ENCODE results near the gene NKAIN1. TPM values are rescaled to one million over a fixed set of nuclear protein-coding genes. Genes with fewer than 3 reads are reported as not detected.

The NKAIN1 gene
- polyA plus RNA-seq, 3 donors = not detected

- H3K4me1 Mint-ChIP-seq = peaks cover 12% of the 10 kb centered on the region
- peaks cover 0 to 2% (median 0%) of the 10 kb centered on the region in 3 donors for H3K27me3 Mint-ChIP-seq (ENCODE audit: low read depth in 3 of 3)
- intact Hi-C loops (cut with micrococcal nuclease) = no loop called here
- no peaks in the 10 kb centered on the region for H3K36me3 ChIP-seq (replicated peaks in 1 of 2; ENCODE audit: control insufficient read depth in 1 of 2, insufficient read depth in 2 of 2, low read length in 2 of 2)
- no peak overlapping the region for H3K4me3 ChIP-seq (replicated peaks in 1 of 3; ENCODE audit: low read depth in 2 of 3, low read length in 3 of 3)
- no peak overlapping the region for H3K27ac Mint-ChIP-seq
- DNase-seq = no peak
- no peak overlapping the region for H3K4me2 ChIP-seq (replicated peaks; ENCODE audit: extremely low read depth, low read length, poor library complexity, severe bottlenecking)
- peaks cover 9 to 10% of the 10 kb centered on the region in 2 donors for H3K4me1 ChIP-seq (ENCODE audit: control insufficient read depth in 1 of 2, insufficient read depth in 2 of 2, low read length in 2 of 2)
- no peak overlapping the region for H2AFZ ChIP-seq (ENCODE audit: insufficient read depth, low read depth, low read length, poor library complexity, severe bottlenecking)
- H3K4me3 Mint-ChIP-seq = no peak overlapping the region
- H3K9ac ChIP-seq (ENCODE audit: insufficient read depth, low read length, poor library complexity, severe bottlenecking) = no peak overlapping the region
- H3K27me3 ChIP-seq (ENCODE audit: control insufficient read depth in 2 of 2, insufficient read depth in 2 of 2, low read length in 2 of 2) = no peaks in the 10 kb centered on the region
- H3K9me3 Mint-ChIP-seq = peaks cover 0 to 2% (median 0%) of the 10 kb centered on the region in 7 donors
- no peak overlapping the region for H3K27ac ChIP-seq (ENCODE audit: low read depth in 1 of 2, low read length in 2 of 2)
- H3K9me3 ChIP-seq (replicated peaks in 1 of 2; ENCODE audit: control insufficient read depth in 1 of 2, insufficient read depth in 1 of 2, low read length in 2 of 2) = no peaks in the 10 kb centered on the region
- H4K20me1 ChIP-seq (ENCODE audit: insufficient read depth, low read length) = no peaks in the 10 kb centered on the region
- no CpG with 5 or more reads among the region's 3 CpGs for WGBS (ENCODE audit: insufficient coverage)
- no peaks in the 10 kb centered on the region for H3K36me3 Mint-ChIP-seq
- no peak for TF ChIP-seq CTCF (IDR thresholded peaks at IDR 0.05)
- no peaks in the 10 kb centered on the region for H3K79me2 ChIP-seq (ENCODE audit: insufficient read depth, low read length)
Measured at GRCh38 chr1:31153423-31153822, 86.3 kb downstream of the NKAIN1 start.

- intact Hi-C loops (cut with micrococcal nuclease) = no loop called here
- Mint-ChIP-seq H3K27ac (no peak overlapping the region), H3K4me3 (no peak overlapping the region), H3K9me3 (peaks cover 0 to 2% (median 0%) of the 10 kb centered on the region in 7 donors), H3K36me3 (no peaks in the 10 kb centered on the region), H3K27me3 (ENCODE audit: low read depth in 3 of 3) (peaks cover 0 to 2% (median 2%) of the 10 kb centered on the region in 3 donors), H3K4me1 (peaks cover 12% of the 10 kb centered on the region)
- no peak overlapping the region for H3K4me3 ChIP-seq (replicated peaks in 1 of 3; ENCODE audit: low read depth in 2 of 3, low read length in 3 of 3)
- WGBS (ENCODE audit: insufficient coverage) = 78% methylated on average over 7 of the region's 8 CpGs
- DNase-seq = no peak
- H3K27ac ChIP-seq (ENCODE audit: low read depth in 1 of 2, low read length in 2 of 2) = no peak overlapping the region
- no peaks in the 10 kb centered on the region for H3K27me3 ChIP-seq (ENCODE audit: control insufficient read depth in 2 of 2, insufficient read depth in 2 of 2, low read length in 2 of 2)
- TF ChIP-seq CTCF (IDR thresholded peaks at IDR 0.05) = no peak
- H3K4me2 ChIP-seq (replicated peaks; ENCODE audit: extremely low read depth, low read length, poor library complexity, severe bottlenecking) = no peak overlapping the region
- H3K9me3 ChIP-seq (replicated peaks in 1 of 2; ENCODE audit: control insufficient read depth in 1 of 2, insufficient read depth in 1 of 2, low read length in 2 of 2) = no peaks in the 10 kb centered on the region
- peaks cover 9 to 10% of the 10 kb centered on the region in 2 donors for H3K4me1 ChIP-seq (ENCODE audit: control insufficient read depth in 1 of 2, insufficient read depth in 2 of 2, low read length in 2 of 2)
- H3K9ac ChIP-seq (ENCODE audit: insufficient read depth, low read length, poor library complexity, severe bottlenecking) = no peak overlapping the region
- no peaks in the 10 kb centered on the region for H4K20me1 ChIP-seq (ENCODE audit: insufficient read depth, low read length)
- no peaks in the 10 kb centered on the region for H3K79me2 ChIP-seq (ENCODE audit: insufficient read depth, low read length)
- H2AFZ ChIP-seq (ENCODE audit: insufficient read depth, low read depth, low read length, poor library complexity, severe bottlenecking) = no peak overlapping the region
- H3K36me3 ChIP-seq (replicated peaks in 1 of 2; ENCODE audit: control insufficient read depth in 1 of 2, insufficient read depth in 2 of 2, low read length in 2 of 2) = no peaks in the 10 kb centered on the region
Measured at GRCh38 chr1:31152181-31152795, 87.4 kb downstream of the NKAIN1 start.

All from CD14-positive monocyte (primary cell).